Liver (tissue), 9 donors: ENCODE results near the gene TGFBR3L. TPM values are rescaled to one million over a fixed set of nuclear protein-coding genes. Genes with fewer than 3 reads are reported as not detected.

Experiments used
- DNase-seq: peaks from one replicate; pipeline ENCODE4 v3.0.0-alpha.2; 2017; ENCODE audit warnings: low spot score
- H3K27ac ChIP-seq, 2 donors: one replicate each; pipeline ENCODE4 v1.7.0; 2013; ENCODE audit warnings: inconsistent platforms in 2 of 2, low read length in 2 of 2, control low read depth in 1 of 2, low read depth in 1 of 2, mild to moderate bottlenecking in 1 of 2
- H3K27me3 ChIP-seq, 4 donors: one replicate each; pipeline versions ENCODE4 v1.6.1 to v1.7.0; 2013; ENCODE audit warnings: low read length in 3 of 4, inconsistent platforms in 1 of 4, mild to moderate bottlenecking in 1 of 4, moderate library complexity in 1 of 4; ENCODE audit not compliant: control insufficient read depth in 4 of 4, insufficient read depth in 4 of 4
- H3K36me3 ChIP-seq, 4 donors: one replicate each; pipeline versions ENCODE4 v1.6.1 to v1.7.0; 2013; ENCODE audit warnings: low read length in 3 of 4, mild to moderate bottlenecking in 3 of 4, low read depth in 1 of 4, moderate library complexity in 1 of 4; ENCODE audit not compliant: control insufficient read depth in 4 of 4, insufficient read depth in 3 of 4
- H3K4me1 ChIP-seq, 4 donors: one replicate each; pipeline versions ENCODE4 v1.6.1 to v1.7.0; 2013; ENCODE audit warnings: low read length in 3 of 4, mild to moderate bottlenecking in 3 of 4, moderate library complexity in 1 of 4; ENCODE audit not compliant: control insufficient read depth in 4 of 4, insufficient read depth in 4 of 4
- H3K4me3 ChIP-seq, 3 donors: one replicate each; pipeline versions ENCODE4 v1.6.1 to v1.7.0; 2013; ENCODE audit warnings: low read length in 3 of 3, control low read depth in 1 of 3, low read depth in 1 of 3, mild to moderate bottlenecking in 1 of 3
- H3K9ac ChIP-seq, 2 donors: one replicate each; pipeline ENCODE4 v1.7.0; 2013; ENCODE audit warnings: low read length in 2 of 2, mild to moderate bottlenecking in 2 of 2, moderate library complexity in 2 of 2, control low read depth in 1 of 2, low read depth in 1 of 2
- H3K9me3 ChIP-seq, 4 donors: one replicate each; pipeline versions ENCODE4 v1.6.1 to v1.7.0; 2013; ENCODE audit warnings: low read length in 3 of 4; ENCODE audit not compliant: control insufficient read depth in 4 of 4
- ATF3 ChIP-seq: IDR thresholded peaks from 2 replicates; pipeline ENCODE4 v1.6.1; 2016; ENCODE audit warnings: antibody characterized with exemption
- CTCF ChIP-seq: fragments of 150-350 bp; IDR thresholded peaks from 2 replicates; pipeline ENCODE4 v1.5.1; 2017; ENCODE audit warnings: improper control_type of control experiment, low read depth, low read length; ENCODE audit not compliant: missing input control
- EGR1 ChIP-seq, 2 donors: IDR thresholded peaks; 2 replicates each; pipeline ENCODE4 v1.6.1; 2016 to 2018; ENCODE audit warnings: antibody characterized with exemption in 2 of 2, low read depth in 2 of 2
- FOXA1 ChIP-seq: IDR thresholded peaks from 2 replicates; pipeline ENCODE4 v1.6.1; 2016; ENCODE audit warnings: antibody characterized with exemption
- FOXA2 ChIP-seq: IDR thresholded peaks from 2 replicates; pipeline ENCODE4 v1.6.1; 2016; ENCODE audit warnings: antibody characterized with exemption
- GABPA ChIP-seq, 2 donors: IDR thresholded peaks in 1 of 2; conservative IDR thresholded peaks in 1 of 2; 2 replicates each; pipeline ENCODE4 v1.6.1; 2016; ENCODE audit warnings: antibody characterized with exemption in 2 of 2, mild to moderate bottlenecking in 1 of 2, moderate library complexity in 1 of 2
- HNF4G ChIP-seq: IDR thresholded peaks from 2 replicates; pipeline ENCODE4 v1.6.1; 2016; ENCODE audit warnings: antibody characterized with exemption
- JUND ChIP-seq, 2 donors: IDR thresholded peaks; 2 replicates each; pipeline ENCODE4 v1.6.1; 2016; ENCODE audit warnings: antibody characterized with exemption in 2 of 2
- MAX ChIP-seq: IDR thresholded peaks from 2 replicates; pipeline ENCODE4 v1.6.1; 2016; ENCODE audit warnings: antibody characterized with exemption
- RAD21 ChIP-seq, 2 donors: IDR thresholded peaks; 2 replicates each; pipeline ENCODE4 v1.6.1; 2016; ENCODE audit warnings: antibody characterized with exemption in 2 of 2, mild to moderate bottlenecking in 2 of 2
- REST ChIP-seq: IDR thresholded peaks from 2 replicates; pipeline ENCODE4 v1.6.1; 2016; ENCODE audit warnings: antibody characterized with exemption, mild to moderate bottlenecking
- RXRA ChIP-seq, 2 donors: IDR thresholded peaks; 2 replicates each; pipeline ENCODE4 v1.6.1; 2017 to 2018; ENCODE audit warnings: antibody characterized with exemption in 2 of 2, mild to moderate bottlenecking in 1 of 2
- SP1 ChIP-seq: IDR thresholded peaks from 2 replicates; pipeline ENCODE4 v1.6.1; 2018; ENCODE audit warnings: antibody characterized with exemption, mild to moderate bottlenecking
- YY1 ChIP-seq: IDR thresholded peaks from 2 replicates; pipeline ENCODE4 v1.6.1; 2016; ENCODE audit warnings: antibody characterized with exemption, mild to moderate bottlenecking
- WGBS: extraction: QIAGEN DNeasy Blood & Tissue Kit; methylation state at CpG from one replicate; pipeline ENCODE4 v1.1.7; 2013; 5-methylcytosine and 5-hydroxymethylcytosine counted together
- polyA plus RNA-seq, 2 donors: library from polyadenylated mRNA; stranded (reverse) in 1 of 2; unstranded in 1 of 2; fragments of 200-250 nt in 1 of 2; fragments of >200 nt in 1 of 2; fragmentation: Nextera tagmentation in 1 of 2; extraction: Ambion mirVana in 1 of 2; gene quantifications; one replicate each; pipeline versions ENCODE4 v1.2.1 to v1.2.3, GENCODE V29; 2013 to 2015
- total RNA-seq, 2 donors: library from RNA; depleted of rRNA; stranded (reverse); fragments of >200 nt; gene quantifications; one replicate each; pipeline ENCODE4 v1.2.3, GENCODE V29; 2014
- TF ChIP-seq, protein P1 (sequence below): IDR thresholded peaks from 2 replicates; pipeline ENCODE4 v1.6.1; 2016; ENCODE audit warnings: antibody characterized with exemption
- donor health status: healthy.
- donor health status: healthy.
- donor health status: healthy.
- donor health status: healthy.
- donor health status: healthy.

The TGFBR3L gene
- total and polyA plus RNA-seq, 4 donors = 0.32 to 2.5 (median 0.36) TPM; not detected in 1

- Histone ChIP-seq H3K27me3 (no peaks in the 10 kb centered on the region), H3K36me3 (no peaks in the 10 kb centered on the region), H3K4me3 (no peak overlapping the region), H3K4me1 (peaks cover 3 to 24% (median 14%) of the 10 kb centered on the region in 4 donors), H3K27ac (no peak overlapping the region), H3K9me3 (no peaks in the 10 kb centered on the region), H3K9ac (no peak overlapping the region)
- 96% methylated on average over 16 of the region's 16 CpGs for WGBS
- no peak for DNase-seq
- TF ChIP-seq ATF3 (no peak), EGR1 (IDR thresholded peaks at IDR 0.05; ENCODE audit: low read depth in 2 of 2) (no peak), REST (no peak), JUND (IDR thresholded peaks at IDR 0.05) (no peak), YY1 (no peak), FOXA2 (no peak), MAX (no peak)
Measured at GRCh38 chr19:7898967-7899366, 15.7 kb upstream of the TGFBR3L start.

- H3K27me3 ChIP-seq = no peaks in the 10 kb centered on the region
- H3K4me1 ChIP-seq = peaks cover 5 to 30% (median 20%) of the 10 kb centered on the region in 4 donors
- DNase-seq = no peak
- WGBS = 96% methylated on average over 34 of the region's 34 CpGs
- H3K9ac ChIP-seq = no peak overlapping the region
- TF ChIP-seq RAD21 (IDR thresholded peaks at IDR 0.05) (no peak), GABPA (IDR thresholded peaks at IDR 0.05 in 1 of 2, conservative IDR thresholded peaks at IDR 0.05 in 1 of 2) (no peak), MAX (no peak), HNF4G (no peak), EGR1 (IDR thresholded peaks at IDR 0.05; ENCODE audit: low read depth in 2 of 2) (no peak), CTCF (no peak), ATF3 (no peak), FOXA2 (no peak), FOXA1 (no peak), SP1 (no peak), RXRA (IDR thresholded peaks at IDR 0.05) (no peak)
- TF ChIP-seq, protein P1, sequence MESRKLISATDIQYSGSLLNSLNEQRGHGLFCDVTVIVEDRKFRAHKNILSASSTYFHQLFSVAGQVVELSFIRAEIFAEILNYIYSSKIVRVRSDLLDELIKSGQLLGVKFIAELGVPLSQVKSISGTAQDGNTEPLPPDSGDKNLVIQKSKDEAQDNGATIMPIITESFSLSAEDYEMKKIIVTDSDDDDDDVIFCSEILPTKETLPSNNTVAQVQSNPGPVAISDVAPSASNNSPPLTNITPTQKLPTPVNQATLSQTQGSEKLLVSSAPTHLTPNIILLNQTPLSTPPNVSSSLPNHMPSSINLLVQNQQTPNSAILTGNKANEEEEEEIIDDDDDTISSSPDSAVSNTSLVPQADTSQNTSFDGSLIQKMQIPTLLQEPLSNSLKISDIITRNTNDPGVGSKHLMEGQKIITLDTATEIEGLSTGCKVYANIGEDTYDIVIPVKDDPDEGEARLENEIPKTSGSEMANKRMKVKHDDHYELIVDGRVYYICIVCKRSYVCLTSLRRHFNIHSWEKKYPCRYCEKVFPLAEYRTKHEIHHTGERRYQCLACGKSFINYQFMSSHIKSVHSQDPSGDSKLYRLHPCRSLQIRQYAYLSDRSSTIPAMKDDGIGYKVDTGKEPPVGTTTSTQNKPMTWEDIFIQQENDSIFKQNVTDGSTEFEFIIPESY = no peak
- no peak overlapping the region for H3K4me3 ChIP-seq
- no peak overlapping the region for H3K27ac ChIP-seq
- no peaks in the 10 kb centered on the region for H3K36me3 ChIP-seq
- H3K9me3 ChIP-seq = no peaks in the 10 kb centered on the region
Measured at GRCh38 chr19:7899751-7900378, 14.8 kb upstream of the TGFBR3L start.
